RWPE2 (cell line): ENCODE measurements around the gene FUT7.

Experiments
- ATAC-seq: fragments of 200-7000 bp; cut with Tn5 transposase; 3 replicates; pipeline ENCODE4 v1.9.1; 2021; ENCODE audit warnings: low read depth
- DNase-seq: peaks from one replicate; pipeline ENCODE4 v3.0.0-alpha.2; 2020; ENCODE audit warnings: low spot score
- H3K27ac ChIP-seq: fragments of 450-650 bp; 2 replicates; pipeline ENCODE4 v1.5.1; 2017; ENCODE audit warnings: mild to moderate bottlenecking; ENCODE audit not compliant: poor library complexity, severe bottlenecking
- H3K27me3 ChIP-seq: fragments of 250-450 bp; sonication (Bioruptor Pico); 2 replicates; pipeline ENCODE4 v1.5.1; 2021; ENCODE audit warnings: mild to moderate bottlenecking, moderate library complexity; ENCODE audit not compliant: insufficient read depth, poor library complexity, severe bottlenecking
- H3K36me3 ChIP-seq: fragments of 250-450 bp; sonication (Bioruptor Pico); 2 replicates; pipeline ENCODE4 v1.5.1; 2020; ENCODE audit warnings: low read depth, mild to moderate bottlenecking, moderate library complexity
- H3K4me1 ChIP-seq: fragments of 250-450 bp; sonication (Bioruptor Pico); 2 replicates; pipeline ENCODE4 v1.5.1; 2021; ENCODE audit warnings: mild to moderate bottlenecking, moderate library complexity; ENCODE audit not compliant: insufficient read depth, poor library complexity, severe bottlenecking
- H3K4me3 ChIP-seq: fragments of 250-450 bp; sonication (Bioruptor Pico); 2 replicates; pipeline ENCODE4 v1.5.1; 2021; ENCODE audit warnings: mild to moderate bottlenecking, moderate library complexity; ENCODE audit not compliant: severe bottlenecking
- H3K9me3 ChIP-seq: fragments of 250-450 bp; sonication (Bioruptor Pico); 2 replicates; pipeline ENCODE4 v1.5.1; 2021; ENCODE audit warnings: mild to moderate bottlenecking, moderate library complexity; ENCODE audit not compliant: severe bottlenecking
- TF ChIP-seq, protein P1 (sequence below): fragments of 450-650 bp; IDR thresholded peaks from one replicate; pipeline ENCODE4 v1.5.1; 2017; ENCODE audit warnings: mild to moderate bottlenecking, moderate library complexity; ENCODE audit not compliant: poor library complexity, severe bottlenecking

The FUT7 gene

DNA sequence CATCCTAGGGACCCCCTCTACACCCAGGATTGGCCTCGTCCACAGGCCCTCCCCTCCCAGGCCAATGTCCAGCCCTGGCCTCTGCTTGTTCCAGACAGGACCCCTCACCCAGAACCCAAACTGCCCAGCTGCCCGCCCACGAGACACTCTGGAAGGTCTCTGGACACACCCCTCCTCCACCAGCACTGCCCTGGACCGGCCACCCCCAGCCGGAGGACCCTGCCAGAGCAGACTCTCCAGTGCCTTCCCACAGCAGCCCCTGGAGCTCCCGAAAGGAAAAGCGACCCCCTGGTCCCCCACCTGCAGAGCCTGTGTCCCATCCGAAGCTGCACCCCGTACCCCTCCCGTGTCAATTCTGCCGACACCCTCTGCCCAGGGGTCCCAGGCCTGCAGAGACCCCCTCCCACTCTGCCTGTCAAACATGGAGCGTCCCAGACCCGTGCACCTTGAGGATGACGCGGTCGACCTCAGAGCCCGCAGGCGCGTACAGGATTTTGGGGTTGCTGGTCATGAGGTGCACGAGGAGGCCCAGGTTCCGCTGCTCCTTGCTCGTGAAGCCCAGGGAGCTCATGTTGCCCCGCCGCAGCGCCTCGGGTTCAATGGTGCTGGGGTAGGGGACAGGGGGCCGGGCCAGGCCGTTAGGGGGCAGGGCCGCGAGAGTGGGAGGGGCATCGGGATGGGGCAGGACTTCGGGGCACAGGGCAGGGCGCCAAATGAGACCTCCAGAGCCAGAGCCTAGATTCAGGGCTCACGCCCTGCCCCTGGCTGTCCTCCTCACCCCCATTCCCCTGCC, 11.8 kb downstream of the FUT7 start:
- no peak overlapping the region for H3K27ac ChIP-seq
- no peak overlapping the region for H3K4me3 ChIP-seq
- DNase-seq (no peak), ATAC-seq (no peak)
- TF ChIP-seq, protein P1, sequence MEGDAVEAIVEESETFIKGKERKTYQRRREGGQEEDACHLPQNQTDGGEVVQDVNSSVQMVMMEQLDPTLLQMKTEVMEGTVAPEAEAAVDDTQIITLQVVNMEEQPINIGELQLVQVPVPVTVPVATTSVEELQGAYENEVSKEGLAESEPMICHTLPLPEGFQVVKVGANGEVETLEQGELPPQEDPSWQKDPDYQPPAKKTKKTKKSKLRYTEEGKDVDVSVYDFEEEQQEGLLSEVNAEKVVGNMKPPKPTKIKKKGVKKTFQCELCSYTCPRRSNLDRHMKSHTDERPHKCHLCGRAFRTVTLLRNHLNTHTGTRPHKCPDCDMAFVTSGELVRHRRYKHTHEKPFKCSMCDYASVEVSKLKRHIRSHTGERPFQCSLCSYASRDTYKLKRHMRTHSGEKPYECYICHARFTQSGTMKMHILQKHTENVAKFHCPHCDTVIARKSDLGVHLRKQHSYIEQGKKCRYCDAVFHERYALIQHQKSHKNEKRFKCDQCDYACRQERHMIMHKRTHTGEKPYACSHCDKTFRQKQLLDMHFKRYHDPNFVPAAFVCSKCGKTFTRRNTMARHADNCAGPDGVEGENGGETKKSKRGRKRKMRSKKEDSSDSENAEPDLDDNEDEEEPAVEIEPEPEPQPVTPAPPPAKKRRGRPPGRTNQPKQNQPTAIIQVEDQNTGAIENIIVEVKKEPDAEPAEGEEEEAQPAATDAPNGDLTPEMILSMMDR = no peak
- no peaks in the 10 kb centered on the region for H3K27me3 ChIP-seq
- no peaks in the 10 kb centered on the region for H3K9me3 ChIP-seq
- H3K4me1 ChIP-seq = no peaks in the 10 kb centered on the region
- no peaks in the 10 kb centered on the region for H3K36me3 ChIP-seq

DNA sequence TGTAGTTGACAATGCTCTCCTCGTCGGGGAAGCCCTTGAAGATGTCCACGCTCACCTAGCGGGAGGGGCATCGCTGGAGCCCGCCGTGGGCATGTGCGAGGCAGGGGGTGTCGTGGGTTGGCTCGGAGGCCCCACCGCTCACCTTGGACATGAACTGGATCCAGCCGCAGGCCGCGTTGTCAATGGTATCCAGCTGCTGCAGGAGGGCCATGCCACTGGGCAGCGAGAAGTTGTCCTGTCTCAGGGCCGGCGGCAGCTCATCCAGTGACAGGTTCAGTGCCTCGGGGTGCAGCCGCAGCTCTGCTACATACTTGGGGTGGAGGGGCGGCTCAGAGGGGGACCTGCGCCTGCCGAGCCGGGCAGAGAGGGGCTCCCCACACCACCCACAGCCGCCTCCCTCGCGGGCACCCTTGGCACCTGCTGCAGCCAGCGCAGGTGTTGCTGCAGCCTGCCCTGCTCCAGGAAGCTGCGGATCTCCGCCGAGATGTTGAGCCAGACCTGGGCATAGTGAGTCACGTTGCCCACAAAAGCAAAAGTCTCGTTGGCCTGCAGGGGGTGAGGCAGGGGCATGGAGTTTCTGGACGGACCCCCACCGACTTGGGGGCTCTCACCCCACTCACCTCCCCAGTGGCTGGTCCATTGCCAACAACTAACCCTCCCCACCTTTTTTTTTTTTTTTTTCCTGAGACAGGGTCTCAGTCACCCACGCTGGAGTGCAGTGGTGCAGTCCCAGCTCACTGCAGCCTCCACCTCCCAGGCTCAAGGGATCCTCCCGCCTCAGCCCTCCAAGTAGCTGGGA, 12.9 kb downstream of the FUT7 start:
- H3K27me3 ChIP-seq = no peaks in the 10 kb centered on the region
- ATAC-seq = no peak
- no peak for DNase-seq
- no peaks in the 10 kb centered on the region for H3K9me3 ChIP-seq
- H3K27ac ChIP-seq = no peak overlapping the region
- H3K4me3 ChIP-seq = no peak overlapping the region
- TF ChIP-seq, protein P1 = no peak
- H3K4me1 ChIP-seq = no peaks in the 10 kb centered on the region
- H3K36me3 ChIP-seq = no peaks in the 10 kb centered on the region

DNA sequence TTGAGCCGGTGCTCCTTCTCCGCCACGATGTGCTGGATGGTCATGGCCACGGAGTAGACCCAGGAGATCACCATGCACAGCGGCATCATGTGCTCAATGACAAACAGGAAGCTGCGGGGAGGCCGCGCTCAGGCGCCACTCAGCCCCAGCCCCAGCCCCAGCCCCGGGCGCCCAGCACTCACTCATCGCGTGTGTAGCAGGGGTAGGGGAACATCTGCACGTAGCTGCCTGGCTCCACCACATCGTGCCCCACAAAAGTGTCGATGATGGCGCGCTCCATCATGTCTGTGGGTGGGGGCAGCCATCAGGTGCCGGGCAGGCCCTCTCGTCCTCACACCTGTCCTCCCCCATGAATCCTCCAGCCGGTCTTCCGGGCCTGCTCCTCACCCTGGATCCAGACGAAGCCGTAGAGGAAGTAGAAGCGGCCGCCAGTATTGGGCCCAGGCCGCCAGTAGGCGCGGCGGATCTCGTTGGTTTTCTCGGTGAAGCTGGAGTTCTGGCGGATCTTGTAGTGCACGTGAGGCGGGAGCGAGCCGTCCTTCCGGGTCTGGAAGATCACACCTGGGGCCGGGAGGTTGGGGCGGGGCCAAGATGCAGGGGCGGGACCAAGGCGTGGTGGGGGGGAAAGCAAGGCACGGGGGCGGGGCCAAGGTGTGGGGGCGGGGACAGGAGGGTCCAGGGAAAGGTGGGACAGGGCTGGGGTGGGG, 13.9 kb downstream of the FUT7 start:
- no peaks in the 10 kb centered on the region for H3K27me3 ChIP-seq
- H3K4me3 ChIP-seq = no peak overlapping the region
- TF ChIP-seq, protein P1 = no peak
- no peaks in the 10 kb centered on the region for H3K9me3 ChIP-seq
- no peak overlapping the region for H3K27ac ChIP-seq
- no peaks in the 10 kb centered on the region for H3K36me3 ChIP-seq
- DNase-seq = no peak
- no peaks in the 10 kb centered on the region for H3K4me1 ChIP-seq
- ATAC-seq = no peak

DNA sequence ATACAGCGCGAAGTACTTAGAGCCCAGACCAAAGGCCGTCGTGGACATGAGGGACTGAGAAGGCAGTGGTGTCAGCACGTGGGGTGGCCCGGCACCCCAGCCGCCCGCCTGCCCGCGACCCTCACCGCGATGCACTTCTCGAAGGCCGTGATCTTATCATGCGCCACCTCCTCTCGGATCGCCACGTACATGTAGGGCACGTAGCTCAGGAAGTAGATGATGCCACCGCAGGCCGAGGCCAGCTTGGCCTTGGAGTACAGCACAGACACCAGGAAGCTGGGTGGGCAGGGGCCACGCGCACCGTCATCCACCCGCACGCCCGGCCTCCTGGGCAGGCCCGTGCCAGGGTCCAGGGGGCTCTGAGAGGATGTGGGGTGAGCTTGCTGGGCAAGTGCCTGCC, 14.8 kb downstream of the FUT7 start:
- TF ChIP-seq, protein P1 = no peak
- ATAC-seq (no peak), DNase-seq (no peak)
- no peaks in the 10 kb centered on the region for H3K9me3 ChIP-seq
- no peaks in the 10 kb centered on the region for H3K36me3 ChIP-seq
- H3K27me3 ChIP-seq = no peaks in the 10 kb centered on the region
- no peaks in the 10 kb centered on the region for H3K4me1 ChIP-seq
- H3K27ac ChIP-seq = no peak overlapping the region
- no peak overlapping the region for H3K4me3 ChIP-seq
